ENCODE data around the gene FIGNL2. TPM values are rescaled to one million over a fixed set of nuclear protein-coding genes. Genes with fewer than 3 reads are reported as not detected.

FIGNL2 gene
- total and polyA plus RNA-seq, 2 donors (not counting 1 experiment from before 2014, with no cell fraction given): 0.07 to 0.17 TPM

DNA sequence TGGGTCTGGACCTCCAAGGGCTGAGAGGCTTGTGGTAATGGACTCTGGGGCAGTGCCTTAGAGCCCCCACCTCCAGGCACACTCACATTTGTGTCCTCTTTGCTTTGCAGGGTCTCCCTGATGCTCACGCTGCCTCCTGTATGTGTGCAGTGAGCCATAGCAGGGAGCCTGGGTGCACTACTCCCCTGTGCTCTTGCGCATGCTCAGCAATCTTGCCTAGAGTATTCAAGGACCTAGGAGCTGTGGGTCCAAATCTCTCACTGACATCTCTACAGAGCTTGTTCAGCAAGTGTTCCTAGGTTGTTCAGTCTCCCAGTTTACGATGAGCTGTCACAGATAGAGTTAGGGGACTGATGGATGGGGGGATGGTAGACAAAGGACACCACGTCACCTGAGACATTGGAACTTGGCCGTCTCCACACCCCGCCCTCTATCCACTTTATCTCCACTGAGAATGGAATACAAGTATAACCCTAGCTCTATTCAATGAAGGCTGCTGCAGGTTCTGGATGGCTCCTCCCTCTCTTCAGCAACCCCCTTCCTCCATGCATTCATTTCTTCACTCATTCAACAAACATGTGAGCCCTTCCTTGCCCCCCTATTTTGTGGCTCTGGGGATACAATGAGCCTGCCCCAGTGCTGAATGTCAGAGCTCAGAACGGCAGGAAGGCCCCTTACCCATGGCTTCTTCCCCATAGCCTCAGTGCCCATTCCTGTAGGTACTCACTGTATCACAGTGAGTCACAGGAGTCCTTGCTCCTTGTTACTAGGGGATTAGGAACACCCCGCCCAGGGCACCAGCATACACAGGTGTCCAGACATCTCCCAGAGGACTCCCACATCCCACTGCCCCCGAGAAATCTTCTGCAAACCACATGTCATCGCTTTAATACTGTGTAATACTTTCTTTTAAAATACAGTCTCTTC is 31.2 kb downstream of the FIGNL2 start:
- Histone ChIP-seq H3K9me3 (ENCODE audit: control insufficient read depth, insufficient read depth, low read depth, low read length) (no peaks in the 10 kb centered on the region), H3K79me2 (ENCODE audit: control insufficient read depth, insufficient read depth, low read length) (no peaks in the 10 kb centered on the region), H4K20me1 (ENCODE audit: control insufficient read depth, extremely low read depth, insufficient read depth, low read length) (no peaks in the 10 kb centered on the region), H3K36me3 (ENCODE audit: control insufficient read depth, insufficient read depth, low read length) (no peaks in the 10 kb centered on the region), H2AFZ (ENCODE audit: low read length) (no peak overlapping the region), H3K27ac (ENCODE audit: insufficient read depth, low read length) (no peak overlapping the region), H3K27me3 (ENCODE audit: control insufficient read depth, insufficient read depth, low read length) (no peaks in the 10 kb centered on the region), H3K4me1 (ENCODE audit: control insufficient read depth, extremely low read depth, insufficient read depth, low read length) (peaks cover 4% of the 10 kb centered on the region), H3K4me2 (ENCODE audit: extremely low read depth, insufficient read depth, low read length) (no peak overlapping the region), H3K4me3 (replicated peaks in 1 of 4; ENCODE audit: control extremely low read depth in 1 of 4, insufficient read depth in 1 of 4, low read depth in 3 of 4, low read length in 4 of 4) (no peak overlapping the region), H3K9ac (ENCODE audit: insufficient read depth, low read length) (no peak overlapping the region)
- TF ChIP-seq, protein P1, sequence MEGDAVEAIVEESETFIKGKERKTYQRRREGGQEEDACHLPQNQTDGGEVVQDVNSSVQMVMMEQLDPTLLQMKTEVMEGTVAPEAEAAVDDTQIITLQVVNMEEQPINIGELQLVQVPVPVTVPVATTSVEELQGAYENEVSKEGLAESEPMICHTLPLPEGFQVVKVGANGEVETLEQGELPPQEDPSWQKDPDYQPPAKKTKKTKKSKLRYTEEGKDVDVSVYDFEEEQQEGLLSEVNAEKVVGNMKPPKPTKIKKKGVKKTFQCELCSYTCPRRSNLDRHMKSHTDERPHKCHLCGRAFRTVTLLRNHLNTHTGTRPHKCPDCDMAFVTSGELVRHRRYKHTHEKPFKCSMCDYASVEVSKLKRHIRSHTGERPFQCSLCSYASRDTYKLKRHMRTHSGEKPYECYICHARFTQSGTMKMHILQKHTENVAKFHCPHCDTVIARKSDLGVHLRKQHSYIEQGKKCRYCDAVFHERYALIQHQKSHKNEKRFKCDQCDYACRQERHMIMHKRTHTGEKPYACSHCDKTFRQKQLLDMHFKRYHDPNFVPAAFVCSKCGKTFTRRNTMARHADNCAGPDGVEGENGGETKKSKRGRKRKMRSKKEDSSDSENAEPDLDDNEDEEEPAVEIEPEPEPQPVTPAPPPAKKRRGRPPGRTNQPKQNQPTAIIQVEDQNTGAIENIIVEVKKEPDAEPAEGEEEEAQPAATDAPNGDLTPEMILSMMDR (conservative IDR thresholded peaks at IDR 0.05 in 1 of 2, IDR thresholded peaks at IDR 0.05 in 1 of 2; ENCODE audit: low read depth in 1 of 2, low read length in 2 of 2): no peak
- TF ChIP-seq EZH2 (IDR thresholded peaks at IDR 0.05; ENCODE audit: low read length, missing control alignments): no peak
- no peak for DNase-seq (ENCODE audit: low read depth in 2 of 2)

DNA sequence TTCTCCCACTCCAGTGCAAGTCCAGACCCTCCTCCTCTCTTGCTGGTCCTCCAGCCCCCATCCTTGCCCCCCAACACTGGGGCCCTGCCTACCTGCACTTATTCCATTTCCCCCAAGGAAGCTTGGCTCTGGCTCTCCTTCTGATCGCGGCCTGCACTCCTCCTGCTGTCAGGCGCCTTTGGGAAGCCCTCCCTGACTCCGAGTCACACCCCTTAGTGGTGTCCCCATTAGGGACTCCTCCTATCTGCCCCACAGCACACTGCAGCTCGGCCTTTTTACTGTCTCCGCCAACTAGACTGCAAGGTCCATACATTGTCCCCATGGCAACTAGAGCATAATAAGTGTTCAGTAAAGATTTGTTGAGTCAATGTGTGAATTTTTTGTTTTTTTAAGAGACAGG is 32.9 kb downstream of the FIGNL2 start:
- no peaks in the 10 kb centered on the region for H3K79me2 ChIP-seq (ENCODE audit: control insufficient read depth, insufficient read depth, low read length)
- TF ChIP-seq, protein P1 (conservative IDR thresholded peaks at IDR 0.05 in 1 of 2, IDR thresholded peaks at IDR 0.05 in 1 of 2; ENCODE audit: low read depth in 1 of 2, low read length in 2 of 2): no peak
- TF ChIP-seq EZH2 (IDR thresholded peaks at IDR 0.05; ENCODE audit: low read length, missing control alignments): no peak
- H3K4me2 ChIP-seq (ENCODE audit: extremely low read depth, insufficient read depth, low read length): no peak overlapping the region
- H3K27me3 ChIP-seq (ENCODE audit: control insufficient read depth, insufficient read depth, low read length): no peaks in the 10 kb centered on the region
- no peaks in the 10 kb centered on the region for H4K20me1 ChIP-seq (ENCODE audit: control insufficient read depth, extremely low read depth, insufficient read depth, low read length)
- H3K9ac ChIP-seq (ENCODE audit: insufficient read depth, low read length): no peak overlapping the region
- H3K36me3 ChIP-seq (ENCODE audit: control insufficient read depth, insufficient read depth, low read length): no peaks in the 10 kb centered on the region
- DNase-seq (ENCODE audit: low read depth in 2 of 2): no peak
- no peaks in the 10 kb centered on the region for H3K9me3 ChIP-seq (ENCODE audit: control insufficient read depth, insufficient read depth, low read depth, low read length)
- H3K4me3 ChIP-seq (replicated peaks in 1 of 4; ENCODE audit: control extremely low read depth in 1 of 4, insufficient read depth in 1 of 4, low read depth in 3 of 4, low read length in 4 of 4): no peak overlapping the region
- no peak overlapping the region for H3K27ac ChIP-seq (ENCODE audit: insufficient read depth, low read length)
- peaks cover 4% of the 10 kb centered on the region for H3K4me1 ChIP-seq (ENCODE audit: control insufficient read depth, extremely low read depth, insufficient read depth, low read length)
- no peak overlapping the region for H2AFZ ChIP-seq (ENCODE audit: low read length)

DNA sequence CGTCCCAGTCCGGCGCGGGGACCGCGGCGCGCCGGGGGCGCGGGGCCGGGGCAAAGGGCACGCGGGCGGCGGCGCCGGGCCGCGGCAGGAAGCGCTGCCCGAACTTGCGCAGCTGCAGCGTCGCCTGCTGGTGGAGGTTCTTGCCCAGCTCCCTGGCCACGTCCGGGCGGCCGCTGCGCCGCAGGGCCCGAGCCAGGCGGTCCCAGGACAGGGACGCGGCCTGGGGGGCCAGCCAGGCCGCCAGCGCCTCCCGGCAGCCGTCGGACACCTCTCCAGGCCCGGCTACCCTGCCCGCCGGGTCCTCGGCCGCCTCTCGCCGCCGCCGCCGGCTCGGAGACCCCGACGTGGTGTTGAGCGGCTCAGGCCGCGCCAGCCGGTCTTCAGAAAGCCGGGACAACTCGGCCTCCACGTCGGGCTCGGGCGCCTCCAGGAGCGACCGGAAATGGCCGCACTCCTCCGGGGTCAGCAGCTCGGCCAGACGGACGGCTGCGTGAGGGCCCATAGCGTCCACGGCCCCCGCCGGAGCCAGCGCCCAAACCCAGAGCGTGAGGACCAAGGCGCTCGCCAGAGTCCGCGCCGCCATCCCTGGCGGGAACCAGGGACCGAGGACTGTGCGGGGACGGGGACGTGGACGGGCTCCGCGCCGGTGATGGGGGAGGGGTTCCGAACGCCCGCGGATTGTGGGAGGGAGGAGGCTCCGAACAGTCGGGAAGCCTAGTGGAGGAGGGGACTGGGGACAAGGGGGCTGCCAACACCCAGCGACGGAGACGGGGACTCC is 34.0 kb downstream of the FIGNL2 start:
- H3K4me2 ChIP-seq (ENCODE audit: extremely low read depth, insufficient read depth, low read length): peak overlapping the region; percentile 4
- no peaks in the 10 kb centered on the region for H3K36me3 ChIP-seq (ENCODE audit: control insufficient read depth, insufficient read depth, low read length)
- H3K9ac ChIP-seq (ENCODE audit: insufficient read depth, low read length): peak overlapping the region; percentile 41
- DNase-seq (ENCODE audit: low read depth in 2 of 2): peak; percentile 79 to 81
- TF ChIP-seq, protein P1 (conservative IDR thresholded peaks at IDR 0.05 in 1 of 2, IDR thresholded peaks at IDR 0.05 in 1 of 2; ENCODE audit: low read depth in 1 of 2, low read length in 2 of 2): peak; percentile 45 to 53
- no peak for TF ChIP-seq EZH2 (IDR thresholded peaks at IDR 0.05; ENCODE audit: low read length, missing control alignments)
- no peaks in the 10 kb centered on the region for H3K27me3 ChIP-seq (ENCODE audit: control insufficient read depth, insufficient read depth, low read length)
- no peaks in the 10 kb centered on the region for H4K20me1 ChIP-seq (ENCODE audit: control insufficient read depth, extremely low read depth, insufficient read depth, low read length)
- no peak overlapping the region for H3K27ac ChIP-seq (ENCODE audit: insufficient read depth, low read length)
- H3K4me1 ChIP-seq (ENCODE audit: control insufficient read depth, extremely low read depth, insufficient read depth, low read length): peaks cover 4% of the 10 kb centered on the region
- H3K4me3 ChIP-seq (replicated peaks in 1 of 4; ENCODE audit: control extremely low read depth in 1 of 4, insufficient read depth in 1 of 4, low read depth in 3 of 4, low read length in 4 of 4): peak overlapping the region in 2 of 4 experiments; percentile 30 to 50
- H2AFZ ChIP-seq (ENCODE audit: low read length): no peak overlapping the region
- no peaks in the 10 kb centered on the region for H3K79me2 ChIP-seq (ENCODE audit: control insufficient read depth, insufficient read depth, low read length)
- H3K9me3 ChIP-seq (ENCODE audit: control insufficient read depth, insufficient read depth, low read depth, low read length): no peaks in the 10 kb centered on the region
